HepG2 (cell line): ENCODE data around the gene LAPTM4A. TPM values are rescaled to one million over a fixed set of nuclear protein-coding genes. Genes with fewer than 3 reads are reported as not detected.

Source experiments
- ATM ChIP-seq: fragments of 450-650 bp; IDR thresholded peaks from 2 replicates; pipeline ENCODE4 v1.7.1; 2017; ENCODE audit warnings: mild to moderate bottlenecking, borderline replicate concordance
- HDAC1 ChIP-seq: sonication (generic); formaldehyde crosslinking; IDR thresholded peaks from 2 replicates; pipeline ENCODE4 v1.5.1; 2020; ENCODE audit warnings: mild to moderate bottlenecking, missing genetic modification reagents
- MAZ ChIP-seq, 2 experiments: sonication (generic) in 1 of 2; formaldehyde crosslinking in 1 of 2; IDR thresholded peaks; 2 replicates each; pipeline versions ENCODE4 v1.5.0 to v1.6.1; 2012 to 2020; ENCODE audit warnings: low read depth in 2 of 2, mild to moderate bottlenecking in 2 of 2, borderline replicate concordance in 1 of 2, improper control_type of control experiment in 1 of 2, low read length in 1 of 2, missing genetic modification reagents in 1 of 2, moderate library complexity in 1 of 2
- SNAPC2 ChIP-seq: sonication (generic); formaldehyde crosslinking; IDR thresholded peaks from 2 replicates; pipeline ENCODE4 v1.8.1; 2022; ENCODE audit warnings: mild to moderate bottlenecking, missing genetic modification reagents
- TARDBP ChIP-seq: sonication (generic); formaldehyde crosslinking; IDR thresholded peaks from 2 replicates; pipeline ENCODE4 v1.8.0; 2022; ENCODE audit warnings: mild to moderate bottlenecking, missing genetic modification reagents
- ZBTB3 ChIP-seq: sonication (generic); formaldehyde crosslinking; IDR thresholded peaks from 2 replicates; pipeline ENCODE4 v1.4.0; 2020; ENCODE audit warnings: low read depth, mild to moderate bottlenecking, moderate library complexity, missing genetic modification reagents, borderline replicate concordance
- ZC3H13 ChIP-seq: sonication (generic); formaldehyde crosslinking; IDR thresholded peaks from 2 replicates; pipeline ENCODE4 v1.8.1; 2023; ENCODE audit warnings: mild to moderate bottlenecking, missing genetic modification reagents, moderate library complexity
- ZFYVE20 ChIP-seq: sonication (generic); formaldehyde crosslinking; IDR thresholded peaks from 2 replicates; pipeline ENCODE4 v1.8.0; 2023; ENCODE audit warnings: low read depth, mild to moderate bottlenecking, moderate library complexity, missing genetic modification reagents, borderline replicate concordance
- ZNF17 ChIP-seq: sonication (generic); formaldehyde crosslinking; IDR thresholded peaks from 2 replicates; pipeline ENCODE4 v1.5.0; 2020; ENCODE audit warnings: mild to moderate bottlenecking, missing genetic modification reagents
- ZNF251 ChIP-seq: sonication (generic); formaldehyde crosslinking; IDR thresholded peaks from 2 replicates; pipeline ENCODE4 v1.9.0; 2021; ENCODE audit warnings: mild to moderate bottlenecking, missing genetic modification reagents
- ZNF460 ChIP-seq: sonication (generic); formaldehyde crosslinking; IDR thresholded peaks from 2 replicates; pipeline ENCODE4 v1.5.1; 2020; ENCODE audit warnings: missing genetic modification reagents, mild to moderate bottlenecking, borderline replicate concordance
- ZNF670 ChIP-seq: sonication (generic); formaldehyde crosslinking; IDR thresholded peaks from 2 replicates; pipeline ENCODE4 v1.8.0; 2022; ENCODE audit warnings: mild to moderate bottlenecking, missing genetic modification reagents, borderline replicate concordance
- ZNF747 ChIP-seq: sonication (generic); formaldehyde crosslinking; IDR thresholded peaks from 2 replicates; pipeline ENCODE4 v1.8.1; 2023; ENCODE audit warnings: missing genetic modification reagents, mild to moderate bottlenecking, borderline replicate concordance
- ZNF766 ChIP-seq: sonication (generic); formaldehyde crosslinking; IDR thresholded peaks from 2 replicates; pipeline ENCODE4 v1.5.0; 2020; ENCODE audit warnings: missing genetic modification reagents, borderline replicate concordance
- polyA plus RNA-seq, 8 experiments: library from polyadenylated mRNA; depleted of rRNA in 3 of 8; stranded (reverse) in 7 of 8; unstranded in 1 of 8; fragments of >200 nt; fragmentation: Illumina TruSeq in 4 of 8; extraction: Trizol in 4 of 8; gene quantifications; 2 replicates each; pipeline versions ENCODE4 v1.2.1 to v1.2.3, GENCODE V29; 2011 to 2016; ENCODE audit warnings: low read depth in 4 of 8, missing spikeins in 1 of 8, mixed read lengths in 1 of 8; ENCODE audit not compliant: insufficient read depth in 1 of 8
- total RNA-seq, 5 experiments: library from RNA; depleted of rRNA; stranded (reverse); fragments of >200 nt; fragmentation: Illumina TruSeq; extraction: Trizol; gene quantifications; 2 replicates each; pipeline ENCODE4 v1.2.3, GENCODE V29; 2016; ENCODE audit warnings: low read depth in 1 of 5
- TF ChIP-seq, protein P1 (sequence below): sonication (generic); formaldehyde crosslinking; IDR thresholded peaks from 2 replicates; pipeline ENCODE4 v1.5.0; 2020; ENCODE audit warnings: mild to moderate bottlenecking, missing genetic modification reagents, borderline replicate concordance
- TF ChIP-seq, protein P2 (sequence below): sonication (generic); formaldehyde crosslinking; IDR thresholded peaks from 2 replicates; pipeline ENCODE4 v1.5.1; 2020; ENCODE audit warnings: missing genetic modification reagents, mild to moderate bottlenecking, borderline replicate concordance
- TF ChIP-seq, protein P3 (sequence below): sonication (generic); formaldehyde crosslinking; IDR thresholded peaks from 2 replicates; pipeline ENCODE4 v1.8.0; 2023; ENCODE audit warnings: mild to moderate bottlenecking, missing genetic modification reagents

LAPTM4A gene
- total and polyA plus RNA-seq, 2 of the 13 experiments (the other 11 are each of a cell fraction or from before 2014, with no cell fraction given) = 116 to 558 TPM

DNA sequence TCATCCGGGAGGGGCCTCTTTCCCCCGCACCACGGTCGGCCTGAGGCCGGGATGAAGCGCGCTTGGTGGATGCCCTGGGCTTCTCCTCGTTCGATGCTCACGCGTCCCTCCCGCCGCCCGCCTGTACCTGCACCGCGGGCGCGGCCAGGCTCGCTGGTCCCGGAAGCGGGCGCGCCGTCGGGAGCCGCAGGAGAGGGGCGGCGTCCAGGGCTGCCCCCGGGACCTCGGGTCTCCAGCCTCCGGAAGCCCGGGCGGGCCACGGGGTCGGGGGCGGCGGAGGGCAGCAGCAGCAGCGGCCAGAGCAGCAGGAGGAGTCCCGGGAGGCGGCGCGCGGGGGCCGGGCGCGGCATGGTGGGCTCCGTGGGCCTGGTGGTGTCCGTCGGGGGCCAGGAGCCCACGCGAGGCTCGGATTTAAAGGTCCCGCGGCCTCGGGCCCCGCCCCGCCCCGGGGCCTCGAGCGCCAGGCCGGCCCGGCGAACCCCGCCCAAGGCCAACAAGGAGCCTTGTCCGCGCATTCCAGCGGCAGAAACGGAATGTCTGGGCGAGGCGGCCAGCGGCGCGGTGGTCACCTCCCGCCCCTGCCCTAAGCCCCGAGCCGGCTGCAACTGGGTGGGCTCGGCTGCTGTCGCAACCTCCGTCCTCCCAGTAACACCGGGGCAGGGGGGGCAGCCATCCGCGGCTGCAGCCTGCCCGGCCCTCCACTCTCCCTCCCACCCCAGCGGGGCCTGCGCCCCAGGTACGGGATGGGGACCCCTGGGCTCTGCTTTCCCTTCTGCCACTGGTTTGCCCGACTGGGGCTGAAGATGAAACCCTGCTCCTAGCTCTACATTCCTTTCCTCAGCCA lies 38.9 kb downstream of the LAPTM4A start, which contains the start of gene MATN3 (continued):
- TF ChIP-seq HDAC1 (CRISPR knock-in tag) (peak; percentile 37; the same call in 1 of the 2 replicates), ZNF460 (CRISPR knock-in tag) (no peak), ZNF747 (peak; percentile 74), ZNF670 (CRISPR knock-in tag) (no peak), ZBTB3 (CRISPR knock-in tag) (no peak; the same call in 1 of the 2 replicates), TARDBP (CRISPR knock-in tag) (peak; percentile 15; the same call in 1 of the 2 replicates), ZNF17 (no peak), ZFYVE20 (no peak), ZC3H13 (CRISPR knock-in tag) (no peak), MAZ (IDR thresholded peaks at IDR 0.05; ENCODE audit: borderline replicate concordance, low read depth, low read length) (no peak), MAZ (CRISPR knock-in tag; IDR thresholded peaks at IDR 0.05; ENCODE audit: low read depth) (peak; percentile 84), SNAPC2 (CRISPR knock-in tag) (no peak), ZNF251 (no peak), ATM (no peak), ZNF766 (CRISPR knock-in tag) (no peak)
- TF ChIP-seq, protein P1, sequence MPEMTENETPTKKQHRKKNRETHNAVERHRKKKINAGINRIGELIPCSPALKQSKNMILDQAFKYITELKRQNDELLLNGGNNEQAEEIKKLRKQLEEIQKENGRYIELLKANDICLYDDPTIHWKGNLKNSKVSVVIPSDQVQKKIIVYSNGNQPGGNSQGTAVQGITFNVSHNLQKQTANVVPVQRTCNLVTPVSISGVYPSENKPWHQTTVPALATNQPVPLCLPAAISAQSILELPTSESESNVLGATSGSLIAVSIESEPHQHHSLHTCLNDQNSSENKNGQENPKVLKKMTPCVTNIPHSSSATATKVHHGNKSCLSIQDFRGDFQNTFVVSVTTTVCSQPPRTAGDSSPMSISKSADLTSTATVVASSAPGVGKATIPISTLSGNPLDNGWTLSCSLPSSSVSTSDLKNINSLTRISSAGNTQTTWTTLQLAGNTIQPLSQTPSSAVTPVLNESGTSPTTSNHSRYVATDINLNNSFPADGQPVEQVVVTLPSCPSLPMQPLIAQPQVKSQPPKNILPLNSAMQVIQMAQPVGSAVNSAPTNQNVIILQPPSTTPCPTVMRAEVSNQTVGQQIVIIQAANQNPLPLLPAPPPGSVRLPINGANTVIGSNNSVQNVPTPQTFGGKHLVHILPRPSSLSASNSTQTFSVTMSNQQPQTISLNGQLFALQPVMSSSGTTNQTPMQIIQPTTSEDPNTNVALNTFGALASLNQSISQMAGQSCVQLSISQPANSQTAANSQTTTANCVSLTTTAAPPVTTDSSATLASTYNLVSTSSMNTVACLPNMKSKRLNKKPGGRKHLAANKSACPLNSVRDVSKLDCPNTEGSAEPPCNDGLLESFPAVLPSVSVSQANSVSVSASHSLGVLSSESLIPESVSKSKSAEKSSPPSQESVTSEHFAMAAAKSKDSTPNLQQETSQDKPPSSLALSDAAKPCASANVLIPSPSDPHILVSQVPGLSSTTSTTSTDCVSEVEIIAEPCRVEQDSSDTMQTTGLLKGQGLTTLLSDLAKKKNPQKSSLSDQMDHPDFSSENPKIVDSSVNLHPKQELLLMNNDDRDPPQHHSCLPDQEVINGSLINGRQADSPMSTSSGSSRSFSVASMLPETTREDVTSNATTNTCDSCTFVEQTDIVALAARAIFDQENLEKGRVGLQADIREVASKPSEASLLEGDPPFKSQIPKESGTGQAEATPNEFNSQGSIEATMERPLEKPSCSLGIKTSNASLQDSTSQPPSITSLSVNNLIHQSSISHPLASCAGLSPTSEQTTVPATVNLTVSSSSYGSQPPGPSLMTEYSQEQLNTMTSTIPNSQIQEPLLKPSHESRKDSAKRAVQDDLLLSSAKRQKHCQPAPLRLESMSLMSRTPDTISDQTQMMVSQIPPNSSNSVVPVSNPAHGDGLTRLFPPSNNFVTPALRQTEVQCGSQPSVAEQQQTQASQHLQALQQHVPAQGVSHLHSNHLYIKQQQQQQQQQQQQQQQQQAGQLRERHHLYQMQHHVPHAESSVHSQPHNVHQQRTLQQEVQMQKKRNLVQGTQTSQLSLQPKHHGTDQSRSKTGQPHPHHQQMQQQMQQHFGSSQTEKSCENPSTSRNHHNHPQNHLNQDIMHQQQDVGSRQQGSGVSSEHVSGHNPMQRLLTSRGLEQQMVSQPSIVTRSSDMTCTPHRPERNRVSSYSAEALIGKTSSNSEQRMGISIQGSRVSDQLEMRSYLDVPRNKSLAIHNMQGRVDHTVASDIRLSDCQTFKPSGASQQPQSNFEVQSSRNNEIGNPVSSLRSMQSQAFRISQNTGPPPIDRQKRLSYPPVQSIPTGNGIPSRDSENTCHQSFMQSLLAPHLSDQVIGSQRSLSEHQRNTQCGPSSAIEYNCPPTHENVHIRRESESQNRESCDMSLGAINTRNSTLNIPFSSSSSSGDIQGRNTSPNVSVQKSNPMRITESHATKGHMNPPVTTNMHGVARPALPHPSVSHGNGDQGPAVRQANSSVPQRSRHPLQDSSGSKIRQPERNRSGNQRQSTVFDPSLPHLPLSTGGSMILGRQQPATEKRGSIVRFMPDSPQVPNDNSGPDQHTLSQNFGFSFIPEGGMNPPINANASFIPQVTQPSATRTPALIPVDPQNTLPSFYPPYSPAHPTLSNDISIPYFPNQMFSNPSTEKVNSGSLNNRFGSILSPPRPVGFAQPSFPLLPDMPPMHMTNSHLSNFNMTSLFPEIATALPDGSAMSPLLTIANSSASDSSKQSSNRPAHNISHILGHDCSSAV = no peak
- TF ChIP-seq, protein P2, sequence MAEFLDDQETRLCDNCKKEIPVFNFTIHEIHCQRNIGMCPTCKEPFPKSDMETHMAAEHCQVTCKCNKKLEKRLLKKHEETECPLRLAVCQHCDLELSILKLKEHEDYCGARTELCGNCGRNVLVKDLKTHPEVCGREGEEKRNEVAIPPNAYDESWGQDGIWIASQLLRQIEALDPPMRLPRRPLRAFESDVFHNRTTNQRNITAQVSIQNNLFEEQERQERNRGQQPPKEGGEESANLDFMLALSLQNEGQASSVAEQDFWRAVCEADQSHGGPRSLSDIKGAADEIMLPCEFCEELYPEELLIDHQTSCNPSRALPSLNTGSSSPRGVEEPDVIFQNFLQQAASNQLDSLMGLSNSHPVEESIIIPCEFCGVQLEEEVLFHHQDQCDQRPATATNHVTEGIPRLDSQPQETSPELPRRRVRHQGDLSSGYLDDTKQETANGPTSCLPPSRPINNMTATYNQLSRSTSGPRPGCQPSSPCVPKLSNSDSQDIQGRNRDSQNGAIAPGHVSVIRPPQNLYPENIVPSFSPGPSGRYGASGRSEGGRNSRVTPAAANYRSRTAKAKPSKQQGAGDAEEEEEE (CRISPR knock-in tag) = no peak
- TF ChIP-seq, protein P3, sequence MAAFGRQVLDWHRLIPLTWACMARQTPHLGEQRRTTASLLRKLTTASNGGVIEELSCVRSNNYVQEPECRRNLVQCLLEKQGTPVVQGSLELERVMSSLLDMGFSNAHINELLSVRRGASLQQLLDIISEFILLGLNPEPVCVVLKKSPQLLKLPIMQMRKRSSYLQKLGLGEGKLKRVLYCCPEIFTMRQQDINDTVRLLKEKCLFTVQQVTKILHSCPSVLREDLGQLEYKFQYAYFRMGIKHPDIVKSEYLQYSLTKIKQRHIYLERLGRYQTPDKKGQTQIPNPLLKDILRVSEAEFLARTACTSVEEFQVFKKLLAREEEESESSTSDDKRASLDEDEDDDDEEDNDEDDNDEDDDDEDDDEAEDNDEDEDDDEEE = no peak; the same call in 1 of the 2 replicates
